Measurements from ENCODE around the gene PIM1.

PIM1 gene

GRCh38 chr6:37131104-37131959, 38.6 kb upstream of the PIM1 start:
- DNase-seq (ENCODE audit: low read depth) = no peak
- no peak overlapping the region for H3K4me3 ChIP-seq (ENCODE audit: low read depth, low read length)
- TF ChIP-seq POLR2A (IDR thresholded peaks at IDR 0.05; ENCODE audit: extremely low read depth, insufficient read length) (no peak), MYC (IDR thresholded peaks at IDR 0.05; ENCODE audit: low read depth, low read length) (no peak), MAX (IDR thresholded peaks at IDR 0.05; ENCODE audit: low read depth, low read length) (no peak), CTCF (IDR thresholded peaks at IDR 0.05; ENCODE audit: low read depth, low read length) (no peak)

- no peak overlapping the region for H3K4me3 ChIP-seq (ENCODE audit: low read depth, low read length)
- no peak for DNase-seq (ENCODE audit: low read depth)
- TF ChIP-seq MYC (IDR thresholded peaks at IDR 0.05; ENCODE audit: low read depth, low read length) (no peak), POLR2A (IDR thresholded peaks at IDR 0.05; ENCODE audit: extremely low read depth, insufficient read length) (no peak), MAX (IDR thresholded peaks at IDR 0.05; ENCODE audit: low read depth, low read length) (no peak), CTCF (IDR thresholded peaks at IDR 0.05; ENCODE audit: low read depth, low read length) (no peak)
These were observed 38.0 kb upstream of the PIM1 start for GRCh38 chr6:37131960-37132253.

- no peak overlapping the region for H3K4me3 ChIP-seq (ENCODE audit: low read depth, low read length)
- no peak for TF ChIP-seq MAX (IDR thresholded peaks at IDR 0.05; ENCODE audit: low read depth, low read length)
- DNase-seq (ENCODE audit: low read depth) = no peak
These were observed 35.9 kb upstream of the PIM1 start for GRCh38 chr6:37134036-37134395.

- DNase-seq (ENCODE audit: low read depth) = no peak
- H3K4me3 ChIP-seq (ENCODE audit: low read depth, low read length) = no peak overlapping the region
- TF ChIP-seq MAX (IDR thresholded peaks at IDR 0.05; ENCODE audit: low read depth, low read length) (no peak), POLR2A (IDR thresholded peaks at IDR 0.05; ENCODE audit: extremely low read depth, insufficient read length) (no peak), CTCF (IDR thresholded peaks at IDR 0.05; ENCODE audit: low read depth, low read length) (no peak)
These were observed 35.4 kb upstream of the PIM1 start for GRCh38 chr6:37134396-37135191.

- DNase-seq (ENCODE audit: low read depth) = no peak
- TF ChIP-seq MAX (IDR thresholded peaks at IDR 0.05; ENCODE audit: low read depth, low read length) (no peak), MYC (IDR thresholded peaks at IDR 0.05; ENCODE audit: low read depth, low read length) (no peak), CTCF (IDR thresholded peaks at IDR 0.05; ENCODE audit: low read depth, low read length) (no peak), POLR2A (IDR thresholded peaks at IDR 0.05; ENCODE audit: extremely low read depth, insufficient read length) (no peak)
- H3K4me3 ChIP-seq (ENCODE audit: low read depth, low read length) = no peak overlapping the region
These were observed 33.9 kb upstream of the PIM1 start for GRCh38 chr6:37135835-37136694.
